Astrocyte (in vitro differentiated cells and primary cell): ENCODE measurements around the gene INTS4. TPM values are rescaled to one million over a fixed set of nuclear protein-coding genes. Genes with fewer than 3 reads are reported as not detected.
"Not testable (repeated sequence)": the region's sequence is repeated elsewhere in the genome, so short reads cannot be mapped to it uniquely, and the experiment has no call there.

ENCODE experiments used
- DNase-seq: peaks from one replicate; pipeline ENCODE4 v3.0.0-alpha.2; 2010; ENCODE audit warnings: low read depth
- FAIRE-seq: peaks from 2 replicates; lab custom pipeline; 2011; peaks lifted over from hg19 to GRCh38; lab: Jason Lieb, UNC
- H2AFZ ChIP-seq: 2 replicates; pipeline ENCODE4 v1.6.0; 2012; ENCODE audit warnings: low read depth, low read length, inconsistent platforms
- H3K27ac ChIP-seq: 2 replicates; pipeline ENCODE4 v1.5.1; 2011; ENCODE audit warnings: low read depth, low read length, inconsistent platforms
- H3K27me3 ChIP-seq: 2 replicates; pipeline ENCODE4 v1.6.0; 2011; ENCODE audit warnings: low read length, inconsistent platforms; ENCODE audit not compliant: insufficient read depth
- H3K36me3 ChIP-seq: 2 replicates; pipeline ENCODE4 v1.5.1; 2011; ENCODE audit warnings: low read length, inconsistent platforms; ENCODE audit not compliant: insufficient read depth
- H3K4me1 ChIP-seq: 2 replicates; pipeline ENCODE4 v1.5.1; 2011; ENCODE audit warnings: low read length, inconsistent platforms; ENCODE audit not compliant: insufficient read depth
- H3K4me2 ChIP-seq: 2 replicates; pipeline ENCODE4 v1.6.0; 2012; ENCODE audit warnings: low read length, inconsistent platforms
- H3K4me3 ChIP-seq: 2 replicates; pipeline ENCODE4 v1.5.1; 2011; ENCODE audit warnings: low read depth, mild to moderate bottlenecking, low read length, inconsistent platforms; ENCODE audit not compliant: insufficient read depth
- H3K79me2 ChIP-seq: 2 replicates; pipeline ENCODE4 v1.6.0; 2012; ENCODE audit warnings: mild to moderate bottlenecking, low read length, inconsistent platforms; ENCODE audit not compliant: insufficient read depth
- H3K9ac ChIP-seq: 2 replicates; pipeline ENCODE4 v1.6.0; 2012; ENCODE audit warnings: mild to moderate bottlenecking, low read length, inconsistent platforms
- H3K9me3 ChIP-seq: 2 replicates; pipeline ENCODE4 v1.5.1; 2012; ENCODE audit warnings: low read depth, mild to moderate bottlenecking, low read length, inconsistent platforms; ENCODE audit not compliant: insufficient read depth
- H4K20me1 ChIP-seq: 2 replicates; pipeline ENCODE4 v1.6.0; 2012; ENCODE audit warnings: low read length, inconsistent platforms; ENCODE audit not compliant: insufficient read depth
- H3K27ac Mint-ChIP-seq: one replicate; pipeline ENCODE4 v1.8.0; 2021; ENCODE audit warnings: mild to moderate bottlenecking, mixed read lengths; ENCODE audit not compliant: unreplicated experiment
- H3K27me3 Mint-ChIP-seq: one replicate; pipeline ENCODE4 v1.8.0; 2021; ENCODE audit warnings: low read depth, mixed read lengths; ENCODE audit not compliant: unreplicated experiment
- H3K36me3 Mint-ChIP-seq: one replicate; pipeline ENCODE4 v1.8.0; 2021; ENCODE audit warnings: low read depth, mixed read lengths; ENCODE audit not compliant: unreplicated experiment
- H3K4me1 Mint-ChIP-seq: one replicate; pipeline ENCODE4 v1.8.0; 2021; ENCODE audit warnings: low read depth, mixed read lengths; ENCODE audit not compliant: unreplicated experiment
- H3K4me3 Mint-ChIP-seq: one replicate; pipeline ENCODE4 v1.8.0; 2021; ENCODE audit warnings: mild to moderate bottlenecking, moderate library complexity, mixed read lengths; ENCODE audit not compliant: unreplicated experiment
- H3K9me3 Mint-ChIP-seq: one replicate; pipeline ENCODE4 v1.8.0; 2021; ENCODE audit warnings: mild to moderate bottlenecking, mixed read lengths; ENCODE audit not compliant: unreplicated experiment
- EZH2 ChIP-seq: IDR thresholded peaks from 2 replicates; pipeline ENCODE4 v1.6.1; 2012; ENCODE audit warnings: mild to moderate bottlenecking, low read length, inconsistent platforms; ENCODE audit not compliant: insufficient read depth
- total RNA-seq: library from RNA; stranded (reverse); gene quantifications from 2 replicates; pipeline ENCODE4 v1.2.1, GENCODE V29; 2021
- TF ChIP-seq, protein P1 (sequence below): IDR thresholded peaks from 2 replicates; pipeline ENCODE4 v1.5.1; 2011; ENCODE audit warnings: low read depth, mild to moderate bottlenecking, inconsistent platforms, low read length, moderate library complexity; ENCODE audit not compliant: insufficient read depth

Gene INTS4
- total RNA-seq, 1 donor from 2014 or later, result 35.0 TPM

DNA sequence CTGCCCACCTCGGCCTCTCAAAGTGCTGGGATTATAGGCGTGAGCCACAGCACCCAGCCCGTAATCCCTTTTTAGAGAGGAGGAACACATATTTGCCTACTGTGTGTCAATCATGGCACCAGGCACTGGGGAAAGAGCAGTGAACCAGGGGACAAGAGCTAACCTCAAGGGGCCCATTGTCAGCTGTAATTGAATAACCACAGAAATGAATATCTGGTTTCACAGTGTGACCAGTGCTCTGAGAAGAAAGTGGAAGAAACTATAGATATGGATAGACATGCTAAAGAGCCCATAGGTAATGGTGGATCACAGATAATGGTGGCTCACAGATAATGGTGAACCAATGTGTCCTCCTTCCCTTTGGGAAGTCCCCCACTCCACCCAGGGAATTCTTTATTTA, 37.2 kb upstream of the INTS4 start:
- Histone ChIP-seq H3K36me3 (no peaks in the 10 kb centered on the region), H3K79me2 (no peaks in the 10 kb centered on the region), H3K27me3 (no peaks in the 10 kb centered on the region), H3K4me1 (peaks cover 9% of the 10 kb centered on the region), H3K4me3 (no peak overlapping the region), H3K4me2 (no peak overlapping the region), H2AFZ (no peak overlapping the region), H3K9ac (no peak overlapping the region), H3K27ac (no peak overlapping the region), H3K9me3 (no peaks in the 10 kb centered on the region), H4K20me1 (no peaks in the 10 kb centered on the region)
- no peak for TF ChIP-seq EZH2
- TF ChIP-seq, protein P1, sequence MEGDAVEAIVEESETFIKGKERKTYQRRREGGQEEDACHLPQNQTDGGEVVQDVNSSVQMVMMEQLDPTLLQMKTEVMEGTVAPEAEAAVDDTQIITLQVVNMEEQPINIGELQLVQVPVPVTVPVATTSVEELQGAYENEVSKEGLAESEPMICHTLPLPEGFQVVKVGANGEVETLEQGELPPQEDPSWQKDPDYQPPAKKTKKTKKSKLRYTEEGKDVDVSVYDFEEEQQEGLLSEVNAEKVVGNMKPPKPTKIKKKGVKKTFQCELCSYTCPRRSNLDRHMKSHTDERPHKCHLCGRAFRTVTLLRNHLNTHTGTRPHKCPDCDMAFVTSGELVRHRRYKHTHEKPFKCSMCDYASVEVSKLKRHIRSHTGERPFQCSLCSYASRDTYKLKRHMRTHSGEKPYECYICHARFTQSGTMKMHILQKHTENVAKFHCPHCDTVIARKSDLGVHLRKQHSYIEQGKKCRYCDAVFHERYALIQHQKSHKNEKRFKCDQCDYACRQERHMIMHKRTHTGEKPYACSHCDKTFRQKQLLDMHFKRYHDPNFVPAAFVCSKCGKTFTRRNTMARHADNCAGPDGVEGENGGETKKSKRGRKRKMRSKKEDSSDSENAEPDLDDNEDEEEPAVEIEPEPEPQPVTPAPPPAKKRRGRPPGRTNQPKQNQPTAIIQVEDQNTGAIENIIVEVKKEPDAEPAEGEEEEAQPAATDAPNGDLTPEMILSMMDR, result no peak
- DNase-seq (no peak), FAIRE-seq (no peak)
- H3K4me1 Mint-ChIP-seq, result peaks cover 5% of the 10 kb centered on the region
- no peaks in the 10 kb centered on the region for H3K36me3 Mint-ChIP-seq
- no peak overlapping the region for H3K27ac Mint-ChIP-seq
- H3K9me3 Mint-ChIP-seq, result peaks cover 5% of the 10 kb centered on the region
- H3K4me3 Mint-ChIP-seq, result peak overlapping the region; percentile 54
- H3K27me3 Mint-ChIP-seq, result no peaks in the 10 kb centered on the region

DNA sequence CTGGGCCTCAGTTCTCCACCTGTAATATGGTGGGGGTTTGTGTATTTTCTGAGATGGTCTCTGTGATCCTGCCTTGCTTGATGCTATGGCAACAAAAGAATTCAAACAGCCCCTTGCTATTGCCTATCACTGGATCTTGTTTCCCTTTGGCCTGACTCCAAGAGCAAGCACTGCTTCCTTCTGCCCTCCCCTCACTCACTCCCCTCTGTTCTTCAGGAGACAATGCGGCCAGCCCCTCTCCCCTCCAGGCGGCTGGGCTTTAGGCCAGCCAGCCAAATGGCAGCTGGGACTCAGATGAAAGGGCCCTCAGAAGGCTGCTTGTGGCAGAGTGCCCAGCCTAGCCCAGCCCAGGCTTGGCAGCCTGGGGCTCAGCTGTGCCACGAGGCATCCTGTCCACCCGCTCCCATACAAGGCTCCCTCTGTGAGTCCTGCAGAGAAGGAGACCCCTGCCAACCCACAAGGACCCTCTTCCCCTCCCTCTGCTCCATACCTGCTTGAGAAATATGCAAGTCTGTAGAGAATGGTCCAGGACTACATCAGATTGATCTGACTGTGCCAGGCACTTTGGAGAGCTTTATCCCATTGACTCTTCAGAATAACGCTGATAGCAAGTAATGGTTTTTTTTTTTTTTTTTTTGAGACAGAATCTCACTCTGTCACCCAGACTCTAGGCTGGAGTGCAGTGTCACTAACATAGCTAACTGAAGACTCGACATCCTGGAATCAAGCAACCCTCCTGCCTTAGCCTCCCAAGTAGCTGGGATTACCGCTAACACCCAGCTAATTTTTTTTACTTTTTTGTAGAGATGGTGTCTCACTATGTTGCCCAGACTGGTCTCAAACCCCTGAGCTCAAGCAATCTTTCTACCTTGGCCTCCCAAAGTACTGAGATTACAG, 36.2 kb upstream of the INTS4 start:
- no peak overlapping the region for H3K4me3 ChIP-seq
- peak; percentile 54 for DNase-seq
- Mint-ChIP-seq H3K27me3 (no peaks in the 10 kb centered on the region), H3K4me3 (no peak overlapping the region), H3K9me3 (peaks cover 5% of the 10 kb centered on the region), H3K27ac (no peak overlapping the region), H3K4me1 (peaks cover 5% of the 10 kb centered on the region), H3K36me3 (no peaks in the 10 kb centered on the region)
- no peaks in the 10 kb centered on the region for H3K9me3 ChIP-seq
- H3K9ac ChIP-seq, result peak overlapping the region; percentile 7
- H2AFZ ChIP-seq, result peak overlapping the region; percentile 61
- no peaks in the 10 kb centered on the region for H4K20me1 ChIP-seq
- peaks cover 9% of the 10 kb centered on the region for H3K4me1 ChIP-seq
- no peaks in the 10 kb centered on the region for H3K36me3 ChIP-seq
- no peaks in the 10 kb centered on the region for H3K27me3 ChIP-seq
- H3K79me2 ChIP-seq, result no peaks in the 10 kb centered on the region
- H3K4me2 ChIP-seq, result peak overlapping the region; percentile 43
- no peak overlapping the region for H3K27ac ChIP-seq
- no peak for FAIRE-seq
- no peak for TF ChIP-seq EZH2
- TF ChIP-seq, protein P1, result no peak

DNA sequence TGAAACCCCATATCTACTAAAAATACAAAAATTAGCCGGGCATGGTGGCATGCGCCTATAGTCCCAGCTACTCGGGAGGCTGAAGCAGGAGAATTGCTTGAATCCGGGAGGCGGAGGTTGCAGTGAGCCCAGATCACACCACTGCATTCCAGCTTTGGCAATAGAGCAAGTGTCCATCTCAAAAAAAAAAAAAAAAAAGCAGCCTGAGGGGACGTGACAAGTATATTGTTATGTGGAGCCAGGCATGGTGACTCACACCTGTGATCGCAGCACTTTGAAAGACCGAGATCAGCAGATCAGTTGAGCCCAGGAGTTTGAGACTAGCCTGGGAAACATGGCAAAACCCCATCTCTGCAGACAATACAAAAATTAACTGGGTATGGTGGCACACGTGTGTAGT, 34.0 kb upstream of the INTS4 start:
- H3K4me1 Mint-ChIP-seq, H3K9me3 ChIP-seq, H3K36me3 ChIP-seq, H3K79me2 ChIP-seq, H3K27me3 ChIP-seq, H3K4me3 Mint-ChIP-seq, H3K27ac ChIP-seq, H3K36me3 Mint-ChIP-seq, H3K27ac Mint-ChIP-seq, H2AFZ ChIP-seq, H3K4me1 ChIP-seq, H3K27me3 Mint-ChIP-seq, H3K9ac ChIP-seq, H3K4me2 ChIP-seq, FAIRE-seq, H3K4me3 ChIP-seq, H4K20me1 ChIP-seq, H3K9me3 Mint-ChIP-seq, DNase-seq: not testable (repeated sequence)
